Fibroblast of pulmonary artery (primary cell): ENCODE measurements around the gene MCCD1.

Source experiments
- DNase-seq: peaks from one replicate; pipeline ENCODE4 v3.0.0-alpha.2; 2010; ENCODE audit warnings: low read depth
- H3K4me3 ChIP-seq: replicated peaks from 2 replicates; pipeline ENCODE4 v1.5.1; 2011; ENCODE audit warnings: low read depth, mild to moderate bottlenecking, control low read depth, low read length, moderate library complexity
- TF ChIP-seq, protein P1 (sequence below): IDR thresholded peaks from 2 replicates; pipeline ENCODE4 v1.5.1; 2011; ENCODE audit warnings: mild to moderate bottlenecking, control low read depth, low read length, inconsistent platforms; ENCODE audit errors: missing control alignments

MCCD1 gene

DNA sequence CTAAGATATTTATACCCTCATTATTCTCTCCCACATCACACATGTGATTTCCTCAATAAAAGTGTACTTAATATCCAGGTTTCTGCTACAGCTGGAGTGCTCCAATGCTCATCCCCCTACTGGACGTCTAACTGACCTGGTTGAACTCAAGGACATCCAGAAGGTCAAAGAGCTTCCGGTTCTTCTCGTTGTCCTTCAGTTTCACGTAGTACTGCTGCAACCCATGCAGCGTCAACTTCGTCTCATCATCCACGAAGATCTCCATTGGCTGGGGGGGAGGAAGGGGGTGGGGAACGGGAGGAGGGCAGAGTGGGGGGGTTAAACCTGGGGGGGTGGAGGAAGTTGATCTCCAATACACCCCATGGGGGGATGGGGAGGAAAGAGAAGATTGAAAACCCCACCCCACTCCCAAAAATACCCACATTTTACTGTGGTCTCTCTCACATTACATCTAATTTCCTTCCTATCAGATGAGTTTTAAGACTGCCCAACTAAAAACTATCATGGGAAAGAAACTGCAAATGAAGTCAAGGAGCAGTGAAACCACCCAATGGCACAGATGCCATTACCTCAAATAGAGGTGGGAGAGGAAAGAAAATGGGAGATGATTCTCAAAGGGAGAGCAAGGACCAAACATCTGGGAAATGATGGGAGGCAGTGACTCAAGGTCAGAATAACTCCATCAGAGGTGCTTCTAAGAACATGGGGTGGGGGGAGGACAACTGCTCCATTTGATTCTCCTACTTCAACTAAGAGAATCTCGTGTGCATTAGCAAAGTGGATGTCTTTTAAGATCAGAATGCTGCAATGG lies 4.1 kb downstream of the MCCD1 start:
- no peak overlapping the region for H3K4me3 ChIP-seq
- TF ChIP-seq, protein P1, sequence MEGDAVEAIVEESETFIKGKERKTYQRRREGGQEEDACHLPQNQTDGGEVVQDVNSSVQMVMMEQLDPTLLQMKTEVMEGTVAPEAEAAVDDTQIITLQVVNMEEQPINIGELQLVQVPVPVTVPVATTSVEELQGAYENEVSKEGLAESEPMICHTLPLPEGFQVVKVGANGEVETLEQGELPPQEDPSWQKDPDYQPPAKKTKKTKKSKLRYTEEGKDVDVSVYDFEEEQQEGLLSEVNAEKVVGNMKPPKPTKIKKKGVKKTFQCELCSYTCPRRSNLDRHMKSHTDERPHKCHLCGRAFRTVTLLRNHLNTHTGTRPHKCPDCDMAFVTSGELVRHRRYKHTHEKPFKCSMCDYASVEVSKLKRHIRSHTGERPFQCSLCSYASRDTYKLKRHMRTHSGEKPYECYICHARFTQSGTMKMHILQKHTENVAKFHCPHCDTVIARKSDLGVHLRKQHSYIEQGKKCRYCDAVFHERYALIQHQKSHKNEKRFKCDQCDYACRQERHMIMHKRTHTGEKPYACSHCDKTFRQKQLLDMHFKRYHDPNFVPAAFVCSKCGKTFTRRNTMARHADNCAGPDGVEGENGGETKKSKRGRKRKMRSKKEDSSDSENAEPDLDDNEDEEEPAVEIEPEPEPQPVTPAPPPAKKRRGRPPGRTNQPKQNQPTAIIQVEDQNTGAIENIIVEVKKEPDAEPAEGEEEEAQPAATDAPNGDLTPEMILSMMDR = no peak
- DNase-seq = no peak

DNA sequence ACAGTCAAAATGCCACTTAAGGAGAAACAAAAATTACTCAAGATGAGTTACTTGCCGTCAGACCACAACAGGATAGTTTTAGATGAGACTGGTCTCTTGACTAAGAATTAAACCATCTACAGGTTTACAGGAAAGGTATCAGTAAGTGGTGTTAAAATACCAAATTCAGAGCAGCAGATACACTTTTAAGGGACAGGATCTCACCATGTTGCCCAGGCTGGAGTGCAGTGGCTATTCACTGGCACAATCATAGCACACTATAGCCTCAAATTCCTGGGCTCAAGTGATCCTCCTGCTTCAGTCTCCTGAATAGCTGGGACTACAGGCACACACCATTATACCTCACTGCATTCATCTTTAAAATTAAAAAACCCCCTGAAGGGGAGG lies 4.7 kb downstream of the MCCD1 start:
- no peak for DNase-seq
- H3K4me3 ChIP-seq = no peak overlapping the region
- TF ChIP-seq, protein P1 = no peak

DNA sequence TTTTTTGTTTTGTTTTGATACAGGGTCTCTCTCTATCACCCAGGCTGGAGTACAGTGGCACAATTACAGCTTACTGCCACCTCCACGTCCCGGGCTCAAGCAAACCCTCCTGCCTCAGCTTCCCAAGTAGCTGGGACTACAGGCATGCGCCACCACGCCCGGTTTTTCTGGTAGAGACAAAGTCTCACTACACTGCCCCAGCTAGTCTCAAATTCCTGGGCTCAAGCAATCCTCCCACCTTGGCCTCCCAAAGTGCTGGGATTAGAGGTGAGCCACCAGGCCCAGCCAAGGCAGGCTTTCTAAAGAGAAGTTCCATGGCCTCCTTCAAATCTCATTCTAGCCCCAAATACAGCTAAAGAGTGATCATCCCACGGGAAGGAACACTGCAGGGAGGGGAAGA lies 5.2 kb downstream of the MCCD1 start:
- H3K4me3 ChIP-seq = no peak overlapping the region
- TF ChIP-seq, protein P1 = no peak
- no peak for DNase-seq

DNA sequence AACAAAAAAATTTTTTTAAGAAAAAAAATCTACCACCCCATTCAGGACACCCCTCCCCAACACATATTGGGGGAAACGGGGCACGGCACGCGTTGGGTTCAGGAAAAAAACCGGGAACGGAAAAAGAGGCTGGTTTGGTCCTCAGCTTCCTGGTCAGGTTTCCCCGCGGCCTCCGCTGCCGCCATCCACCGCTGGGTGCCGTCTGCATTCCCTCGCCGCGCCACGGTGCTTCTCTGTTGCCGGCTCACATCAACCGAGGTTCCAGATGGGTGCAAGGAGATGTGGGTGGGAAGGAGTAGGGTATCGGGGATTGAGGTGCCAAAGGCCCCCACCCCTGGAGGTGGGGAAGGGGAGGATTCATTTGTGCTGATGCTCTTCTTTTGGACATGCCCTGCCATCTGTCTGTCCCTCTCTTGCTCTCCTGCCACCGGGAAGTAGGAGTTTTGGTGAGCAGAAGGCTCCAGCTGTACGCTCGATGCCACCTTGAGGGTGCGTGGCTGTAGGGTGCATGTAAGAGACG lies 5.8 kb downstream of the MCCD1 start:
- TF ChIP-seq, protein P1 = no peak
- DNase-seq = no peak
- H3K4me3 ChIP-seq = no peak overlapping the region

DNA sequence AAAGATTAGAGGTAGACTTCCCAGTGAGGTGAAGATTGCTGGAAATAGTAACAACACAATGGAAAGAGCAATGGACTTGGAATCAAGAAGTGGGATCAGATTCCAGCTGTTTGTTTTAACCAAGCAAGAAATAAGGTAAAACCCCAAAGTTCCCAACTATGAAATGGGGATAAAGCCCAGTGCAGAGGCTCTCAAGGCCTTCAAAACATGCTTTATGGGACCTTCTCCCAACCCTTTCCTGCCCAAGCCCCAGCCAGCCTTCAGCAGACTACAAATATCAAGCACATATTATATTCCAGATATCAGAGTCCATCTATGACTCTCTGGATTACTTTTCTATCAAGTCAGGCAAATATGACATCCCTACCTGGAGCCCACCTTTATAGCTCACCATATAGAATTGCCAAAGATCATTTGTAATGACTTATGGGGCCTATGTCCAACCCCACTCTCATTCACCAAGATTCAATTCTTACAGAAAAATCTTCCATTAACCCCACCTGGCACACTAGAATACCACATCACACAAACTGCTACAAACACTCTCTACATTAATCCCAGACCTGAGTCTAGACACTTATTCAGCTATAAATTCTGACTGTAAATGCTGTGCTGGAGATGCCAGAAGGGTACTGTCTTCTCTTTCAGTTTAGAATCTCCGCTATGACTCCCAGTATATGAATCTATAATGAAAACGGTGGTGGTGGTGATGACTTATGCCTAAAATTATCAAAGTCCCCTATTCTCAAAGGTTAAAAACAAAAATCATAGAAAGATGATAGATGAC lies 7.0 kb downstream of the MCCD1 start:
- no peak overlapping the region for H3K4me3 ChIP-seq
- TF ChIP-seq, protein P1 = no peak
- no peak for DNase-seq

DNA sequence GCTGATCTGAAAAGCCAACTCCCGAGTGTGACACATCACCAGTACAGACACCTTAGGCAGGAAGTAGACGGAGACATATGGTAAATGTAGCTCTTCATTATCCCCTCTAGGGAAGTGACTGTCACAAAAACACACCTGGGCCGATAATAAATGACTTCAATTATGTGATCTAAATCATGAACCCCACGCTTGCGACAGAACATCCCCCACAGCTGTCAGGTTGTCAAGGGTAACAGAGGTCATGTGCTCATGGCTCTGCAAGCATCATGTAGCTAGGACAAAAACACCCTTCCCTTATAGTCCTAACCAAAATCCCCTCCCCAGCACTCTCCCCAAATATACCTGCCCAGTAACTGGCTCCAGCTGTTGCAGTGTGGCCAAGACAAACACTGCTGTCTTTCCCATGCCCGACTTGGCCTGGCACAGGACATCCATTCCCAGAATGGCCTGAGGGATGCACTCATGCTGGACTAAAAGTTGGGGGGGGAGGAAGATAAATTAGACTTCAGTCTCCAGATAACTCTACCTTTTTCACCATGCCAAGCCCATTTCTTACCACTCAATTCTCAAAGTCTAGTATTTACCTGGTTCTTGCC lies 10.1 kb downstream of the MCCD1 start:
- TF ChIP-seq, protein P1 = no peak
- DNase-seq = no peak
- peak overlapping the region; percentile 68 for H3K4me3 ChIP-seq
